ENCODE measurements around the gene RBM20.

The RBM20 gene

DNA sequence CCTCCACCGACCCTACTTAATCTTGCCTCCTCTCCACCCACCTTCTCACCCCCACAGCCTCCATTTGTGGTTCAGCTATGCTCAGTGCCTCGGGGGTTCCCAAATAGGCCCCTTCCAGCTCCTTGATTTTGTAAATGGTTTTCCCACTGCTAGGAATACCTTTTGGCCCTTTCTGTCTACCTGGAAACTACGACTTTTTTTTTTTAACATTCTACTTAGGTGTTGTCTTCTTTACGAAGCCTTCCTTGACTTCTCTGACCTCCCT, 200.4 kb downstream of the RBM20 start:
- Mint-ChIP-seq H3K9me3 (no peaks in the 10 kb centered on the region), H3K4me3 (no peak overlapping the region), H3K27ac (peak overlapping the region; percentile 46), H3K27me3 (no peaks in the 10 kb centered on the region), H3K4me1 (peaks cover 76% of the 10 kb centered on the region), H3K36me3 (no peaks in the 10 kb centered on the region)

- peaks cover 83% of the 10 kb centered on the region for H3K4me1 Mint-ChIP-seq
- no peak overlapping the region for H3K4me3 Mint-ChIP-seq
Measured at GRCh38 chr10:110845192-110845755, 201.1 kb downstream of the RBM20 start.

GRCh38 chr10:110845756-110846620, 201.9 kb downstream of the RBM20 start:
- peaks cover 87% of the 10 kb centered on the region for H3K4me1 Mint-ChIP-seq
- no peaks in the 10 kb centered on the region for H3K27me3 Mint-ChIP-seq
- no peak overlapping the region for H3K4me3 Mint-ChIP-seq
- H3K9me3 Mint-ChIP-seq, result no peaks in the 10 kb centered on the region
- H3K36me3 Mint-ChIP-seq, result no peaks in the 10 kb centered on the region
- no peak overlapping the region for H3K27ac Mint-ChIP-seq

More at GRCh38 chr10:110845192-110845755, 201.1 kb downstream of the RBM20 start:
- Mint-ChIP-seq H3K9me3 (no peaks in the 10 kb centered on the region), H3K27ac (no peak overlapping the region), H3K27me3 (no peaks in the 10 kb centered on the region), H3K36me3 (no peaks in the 10 kb centered on the region)

DNA sequence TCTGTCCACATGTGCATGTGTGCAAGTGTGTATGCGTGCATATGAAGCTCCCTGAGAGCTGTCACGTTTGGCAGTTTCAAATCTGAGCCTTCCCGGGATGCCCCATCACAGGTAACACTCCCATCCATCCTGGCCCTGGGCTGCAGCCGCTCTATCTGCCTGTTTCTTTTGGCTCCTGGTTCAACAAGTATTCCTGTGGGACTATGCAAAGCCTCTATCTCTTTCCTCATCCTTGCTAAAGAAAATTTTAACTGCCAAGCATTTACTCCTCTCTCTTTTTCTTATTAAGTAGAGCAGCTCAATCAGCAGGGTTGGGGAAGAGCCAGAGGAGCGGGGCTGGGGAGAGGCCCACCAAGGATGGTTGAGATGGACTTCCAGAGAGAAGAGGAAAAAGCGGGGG, 203.2 kb downstream of the RBM20 start:
- Mint-ChIP-seq H3K27ac (peak overlapping the region; percentile 66), H3K4me3 (no peak overlapping the region)

DNA sequence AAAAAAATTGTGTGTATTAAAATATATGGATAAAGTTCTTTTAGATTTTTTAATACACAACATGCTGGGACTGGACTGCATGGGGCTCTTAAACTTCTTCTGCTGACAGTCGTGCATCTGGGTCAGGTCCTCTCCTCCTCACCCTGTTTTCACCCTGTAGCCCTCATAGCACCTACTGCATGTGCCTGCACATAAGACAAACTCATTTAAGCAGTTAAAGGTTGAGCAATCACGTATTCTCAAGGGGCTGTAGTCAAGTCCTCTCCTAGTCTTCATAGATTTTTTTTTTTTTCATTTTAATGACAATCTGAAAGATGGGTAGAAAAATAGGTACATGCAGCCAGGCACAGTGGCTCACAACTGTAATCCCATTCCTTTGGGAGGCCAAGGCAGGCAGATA, 204.0 kb downstream of the RBM20 start:
- Mint-ChIP-seq H3K4me3 (no peak overlapping the region), H3K9me3 (no peaks in the 10 kb centered on the region), H3K4me1 (peaks cover 84% of the 10 kb centered on the region), H3K36me3 (no peaks in the 10 kb centered on the region), H3K27ac (no peak overlapping the region), H3K27me3 (no peaks in the 10 kb centered on the region)

More for the DNA sequence above, 203.2 kb downstream of the RBM20 start:
- peaks cover 84% of the 10 kb centered on the region for H3K4me1 Mint-ChIP-seq
- H3K36me3 Mint-ChIP-seq, result no peaks in the 10 kb centered on the region
- H3K9me3 Mint-ChIP-seq, result no peaks in the 10 kb centered on the region
- H3K27me3 Mint-ChIP-seq, result no peaks in the 10 kb centered on the region

- no peaks in the 10 kb centered on the region for H3K27me3 Mint-ChIP-seq
- no peaks in the 10 kb centered on the region for H3K9me3 Mint-ChIP-seq
- peaks cover 84% of the 10 kb centered on the region for H3K4me1 Mint-ChIP-seq
- H3K36me3 Mint-ChIP-seq, result no peaks in the 10 kb centered on the region
- H3K4me3 Mint-ChIP-seq, result no peak overlapping the region
- peak overlapping the region; percentile 2 for H3K27ac Mint-ChIP-seq
Measured at GRCh38 chr10:110850099-110850498, 206.0 kb downstream of the RBM20 start.

- no peaks in the 10 kb centered on the region for H3K27me3 Mint-ChIP-seq
- H3K4me3 Mint-ChIP-seq, result peak overlapping the region; percentile 49
- no peaks in the 10 kb centered on the region for H3K9me3 Mint-ChIP-seq
- H3K36me3 Mint-ChIP-seq, result no peaks in the 10 kb centered on the region
- H3K4me1 Mint-ChIP-seq, result peaks cover 85% of the 10 kb centered on the region
- peak overlapping the region; percentile 42 for H3K27ac Mint-ChIP-seq
Measured at GRCh38 chr10:110851020-110851612, 207.0 kb downstream of the RBM20 start.

- H3K9me3 Mint-ChIP-seq, result no peaks in the 10 kb centered on the region
- peak overlapping the region; percentile 60 for H3K27ac Mint-ChIP-seq
- peak overlapping the region; percentile 60 for H3K4me3 Mint-ChIP-seq
- H3K36me3 Mint-ChIP-seq, result no peaks in the 10 kb centered on the region
- H3K27me3 Mint-ChIP-seq, result no peaks in the 10 kb centered on the region
- H3K4me1 Mint-ChIP-seq, result peaks cover 76% of the 10 kb centered on the region
Measured at GRCh38 chr10:110852255-110852896, 208.2 kb downstream of the RBM20 start.

- H3K36me3 Mint-ChIP-seq, result no peaks in the 10 kb centered on the region
- peak overlapping the region; percentile 60 for H3K4me3 Mint-ChIP-seq
- H3K9me3 Mint-ChIP-seq, result no peaks in the 10 kb centered on the region
- H3K27ac Mint-ChIP-seq, result peak overlapping the region; percentile 60
- H3K4me1 Mint-ChIP-seq, result peaks cover 80% of the 10 kb centered on the region
- no peaks in the 10 kb centered on the region for H3K27me3 Mint-ChIP-seq
Measured at GRCh38 chr10:110852947-110853346, 208.8 kb downstream of the RBM20 start.

DNA sequence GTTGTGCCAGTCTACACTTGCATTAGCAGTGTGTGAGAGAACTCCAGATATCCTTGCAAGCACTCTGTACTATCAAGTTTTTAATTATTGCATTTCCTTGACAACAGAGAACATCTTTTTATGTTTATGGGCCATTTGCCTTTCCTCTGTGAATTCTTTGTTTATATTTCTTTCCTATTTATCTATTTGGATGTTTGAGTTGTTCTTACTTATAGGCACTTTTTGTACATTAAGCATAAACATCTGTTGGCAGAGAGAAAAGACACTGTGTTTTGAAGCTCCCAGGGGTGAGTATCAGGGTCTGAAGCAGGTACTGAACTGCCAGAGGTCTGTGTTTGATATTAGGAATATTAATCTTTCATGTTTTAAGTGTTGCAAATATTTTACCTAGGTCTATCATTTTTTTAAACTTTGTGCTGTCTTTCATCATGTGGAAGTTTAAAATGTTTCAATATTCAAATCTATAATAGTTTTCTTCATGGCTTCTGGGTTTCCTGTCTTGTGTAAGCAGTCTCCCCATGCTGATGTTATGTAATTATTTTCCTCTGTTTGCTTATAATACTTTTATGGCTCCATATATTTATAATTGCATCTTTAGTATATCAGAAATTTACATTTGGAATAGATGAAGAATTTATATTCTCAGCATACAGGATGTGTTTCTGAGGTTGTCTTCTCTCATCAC, 209.9 kb downstream of the RBM20 start:
- Mint-ChIP-seq H3K27me3 (no peaks in the 10 kb centered on the region), H3K9me3 (no peaks in the 10 kb centered on the region), H3K27ac (peak overlapping the region; percentile 49), H3K4me1 (peaks cover 86% of the 10 kb centered on the region), H3K4me3 (no peak overlapping the region), H3K36me3 (no peaks in the 10 kb centered on the region)

- Mint-ChIP-seq H3K27me3 (no peaks in the 10 kb centered on the region), H3K9me3 (no peaks in the 10 kb centered on the region), H3K36me3 (no peaks in the 10 kb centered on the region), H3K4me3 (peak overlapping the region; percentile 28), H3K27ac (peak overlapping the region; percentile 76), H3K4me1 (peaks cover 88% of the 10 kb centered on the region)
Measured at GRCh38 chr10:110857265-110858171, 213.4 kb downstream of the RBM20 start.

- Mint-ChIP-seq H3K36me3 (no peaks in the 10 kb centered on the region), H3K4me3 (peak overlapping the region; percentile 1), H3K4me1 (peaks cover 88% of the 10 kb centered on the region), H3K9me3 (no peaks in the 10 kb centered on the region), H3K27me3 (no peaks in the 10 kb centered on the region), H3K27ac (peak overlapping the region; percentile 39)
Measured at GRCh38 chr10:110858297-110858934, 214.3 kb downstream of the RBM20 start.

- Mint-ChIP-seq H3K27ac (peak overlapping the region; percentile 77), H3K9me3 (no peaks in the 10 kb centered on the region), H3K4me3 (no peak overlapping the region), H3K36me3 (no peaks in the 10 kb centered on the region), H3K27me3 (no peaks in the 10 kb centered on the region), H3K4me1 (peaks cover 88% of the 10 kb centered on the region)
Measured at GRCh38 chr10:110859206-110859972, 215.3 kb downstream of the RBM20 start.

DNA sequence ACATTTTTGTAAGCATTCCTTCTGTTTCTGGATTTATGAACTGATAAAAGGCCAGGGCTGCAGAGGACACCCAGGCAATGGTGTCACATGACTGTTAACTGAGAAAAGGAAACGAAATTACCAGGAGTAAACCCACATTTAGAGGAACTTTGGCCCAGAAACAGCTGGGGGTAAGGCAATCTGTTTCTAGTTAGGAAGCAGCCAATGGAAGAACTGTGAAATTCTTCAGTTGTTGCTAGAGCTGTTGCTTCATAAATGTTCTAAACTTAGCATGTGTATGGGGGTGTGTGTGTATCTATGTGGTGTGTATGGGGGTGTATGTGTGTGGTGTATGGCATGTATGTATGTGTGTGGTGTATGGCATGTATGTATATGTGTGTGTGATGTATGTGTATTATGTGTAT, 215.8 kb downstream of the RBM20 start:
- Mint-ChIP-seq H3K4me1 (peaks cover 90% of the 10 kb centered on the region), H3K4me3 (no peak overlapping the region)

More for the DNA sequence above, 215.8 kb downstream of the RBM20 start:
- Mint-ChIP-seq H3K27me3 (no peaks in the 10 kb centered on the region), H3K27ac (peak overlapping the region; percentile 77), H3K9me3 (no peaks in the 10 kb centered on the region), H3K36me3 (no peaks in the 10 kb centered on the region)

All from activated naive CD4-positive, alpha-beta T cell treated with anti-CD3 and anti-CD28 coated beads, Interleukin-2, amount 50 U/mL, for 24 hours (primary cell).